HCEC 1CT (cell line): ENCODE measurements around the gene NF2.

Experiments used
- DNase-seq: peaks from one replicate; pipeline ENCODE4 v3.0.0-alpha.2; 2017

NF2 gene

GRCh38 chr22:29703569-29704195, 100.2 kb downstream of the NF2 start:
- no peak for DNase-seq

GRCh38 chr22:29704528-29705285, 101.3 kb downstream of the NF2 start:
- DNase-seq: peak; percentile 41

DNA sequence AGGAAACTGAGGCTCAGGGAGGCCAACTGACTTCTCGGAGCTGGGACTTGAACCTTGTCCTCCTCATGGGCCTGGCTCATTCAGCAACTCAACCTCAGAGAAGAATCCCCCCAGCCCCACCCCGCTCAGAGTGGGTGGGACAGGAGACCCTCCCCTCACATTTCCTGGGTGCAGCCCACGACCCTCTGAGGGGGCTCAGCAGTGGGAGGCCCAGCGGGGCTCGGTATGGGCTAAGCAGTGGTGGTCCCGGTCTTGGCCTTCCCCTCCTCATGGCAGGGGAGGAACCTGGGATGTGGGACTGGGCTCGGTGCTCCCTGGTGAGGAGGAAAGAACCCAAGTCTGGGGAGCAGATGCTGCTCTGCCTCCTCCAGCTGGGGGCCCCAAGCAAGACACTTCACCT, 102.2 kb downstream of the NF2 start:
- DNase-seq: no peak

- DNase-seq: no peak
Measured at GRCh38 chr22:29706486-29706885, 103.1 kb downstream of the NF2 start.

DNA sequence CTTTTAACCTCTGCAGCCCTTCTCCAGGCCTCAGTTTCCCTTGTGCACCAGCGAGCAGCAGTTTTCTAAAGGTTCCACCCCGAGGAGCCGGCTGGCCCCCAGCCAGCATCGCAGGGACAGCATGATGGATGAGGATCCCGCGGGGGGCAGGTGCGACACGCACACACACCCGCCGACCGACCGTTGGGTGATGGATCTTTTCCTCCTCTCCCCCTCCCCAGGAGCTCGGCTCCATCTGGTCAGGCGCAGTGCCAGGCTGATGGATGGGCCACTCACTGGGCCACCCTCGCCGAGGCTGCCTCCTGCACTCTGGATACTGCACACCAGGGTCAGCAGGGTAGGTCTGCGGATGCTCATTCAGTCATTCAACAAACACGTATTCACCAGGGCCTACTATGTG, 103.6 kb downstream of the NF2 start:
- DNase-seq: no peak

- DNase-seq: no peak
Measured at GRCh38 chr22:29707471-29707870, 104.0 kb downstream of the NF2 start.

DNA sequence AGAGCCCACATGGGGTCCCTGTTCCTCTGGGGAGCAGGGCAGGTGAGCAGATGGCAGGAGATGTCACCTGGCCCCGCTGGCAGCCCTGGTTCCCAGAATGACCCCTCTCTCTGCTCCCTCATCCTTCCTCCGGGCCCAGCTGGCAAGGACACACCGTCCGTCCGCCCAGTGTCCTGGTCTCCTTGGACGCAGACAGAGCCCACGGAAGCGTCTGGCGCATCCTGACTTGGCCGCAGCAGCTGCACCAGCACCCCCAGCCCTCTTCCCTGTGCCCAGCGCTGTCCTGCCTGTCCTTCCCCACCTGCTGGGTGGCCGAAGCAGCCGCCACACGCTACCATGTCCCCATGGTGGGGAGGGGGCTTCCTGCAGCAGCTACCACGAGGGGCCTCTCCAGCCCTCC, 106.8 kb downstream of the NF2 start:
- DNase-seq: no peak

- DNase-seq: no peak
Measured at GRCh38 chr22:29710922-29711593, 107.6 kb downstream of the NF2 start.

DNA sequence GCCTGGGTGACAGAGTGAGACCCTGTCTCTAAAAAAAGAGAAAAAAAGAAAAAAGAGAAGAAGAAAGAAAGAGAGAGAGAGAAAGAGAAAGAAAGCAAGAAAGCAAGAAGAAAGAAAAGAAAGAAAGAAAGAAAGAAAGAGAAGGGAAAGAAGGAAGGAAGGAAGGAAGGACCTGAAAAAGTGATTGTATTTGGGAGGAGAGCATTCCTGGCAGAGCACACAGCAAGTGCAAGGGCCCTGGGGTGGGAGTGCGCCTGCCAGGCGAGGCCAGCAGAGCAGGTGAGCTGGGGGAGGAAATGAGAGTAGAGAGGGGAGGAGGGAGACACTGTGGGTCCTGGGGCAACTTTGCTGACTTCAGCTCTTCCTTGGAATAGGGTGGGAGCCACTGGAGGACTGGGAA, 108.7 kb downstream of the NF2 start:
- peak; percentile 0 for DNase-seq

DNA sequence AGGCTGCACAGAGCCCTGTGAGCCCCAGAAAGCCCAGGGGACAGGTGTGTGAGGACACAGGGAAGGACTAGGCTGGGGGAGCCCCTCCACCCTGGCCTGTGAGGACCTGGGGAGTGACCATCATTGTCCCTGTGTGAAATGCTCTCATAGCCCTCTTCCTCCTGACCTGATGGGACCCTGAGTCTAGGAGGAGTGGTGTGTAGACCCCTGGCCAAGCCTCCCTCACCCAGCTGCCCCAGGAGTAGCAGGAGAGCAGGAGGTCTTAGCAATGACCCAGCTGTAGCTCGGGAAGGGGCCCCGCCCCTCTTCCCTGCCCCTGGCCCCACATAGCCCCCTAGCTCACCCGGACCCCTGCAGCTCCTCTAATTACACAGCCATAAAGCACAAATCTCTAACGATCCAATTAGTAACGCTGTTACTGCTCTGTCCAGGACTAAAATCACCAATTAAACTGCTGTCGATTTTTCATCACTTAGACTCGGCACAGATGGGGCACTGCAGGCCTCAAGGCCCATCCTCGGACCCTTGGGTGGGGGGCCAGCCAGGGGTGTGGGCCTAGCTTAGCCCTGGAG, 109.8 kb downstream of the NF2 start:
- no peak for DNase-seq

GRCh38 chr22:29715240-29715639, 111.8 kb downstream of the NF2 start:
- DNase-seq: no peak

DNA sequence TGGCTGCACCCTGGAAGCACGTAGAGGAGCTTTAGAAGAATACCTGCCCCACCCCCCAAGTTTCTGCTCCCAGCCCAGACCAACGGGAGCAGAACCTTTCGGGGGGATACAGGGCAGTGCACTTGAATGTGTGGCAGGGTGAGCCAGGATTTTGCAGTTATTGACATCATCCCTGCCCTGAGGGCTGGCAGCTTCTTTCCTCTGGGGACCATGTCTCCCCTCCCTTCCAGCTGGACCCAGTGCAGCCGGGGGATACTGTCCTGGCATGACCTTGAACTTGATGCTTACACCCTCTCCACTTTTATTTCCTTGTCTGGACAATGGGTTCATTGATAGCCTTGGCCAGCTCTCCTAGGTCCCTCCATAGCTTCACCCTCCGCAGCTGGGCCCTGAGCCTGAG, 112.3 kb downstream of the NF2 start:
- DNase-seq: no peak

- DNase-seq: peak; percentile 58
Measured at GRCh38 chr22:29716814-29717545, 113.5 kb downstream of the NF2 start.

DNA sequence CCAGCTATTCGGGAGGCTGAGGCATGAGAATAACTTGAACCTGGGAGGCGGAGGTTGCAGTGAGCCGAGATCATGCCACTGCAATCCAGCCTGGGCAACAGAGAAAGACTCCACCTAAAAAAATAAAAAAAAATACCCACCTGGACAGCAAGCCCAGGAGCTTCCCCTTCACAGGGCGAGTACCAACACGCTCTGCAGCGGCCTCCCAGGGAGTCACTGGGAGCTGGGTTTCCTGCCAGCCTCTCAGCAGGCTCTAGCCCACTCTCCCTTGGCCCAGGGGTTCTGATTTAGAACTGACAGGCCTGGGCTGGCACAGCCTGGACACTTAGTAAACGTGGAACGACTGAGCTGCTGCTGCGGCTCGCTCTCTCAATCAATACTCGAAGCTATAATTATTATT, 114.4 kb downstream of the NF2 start:
- DNase-seq: no peak

GRCh38 chr22:29718949-29719898, 115.8 kb downstream of the NF2 start:
- DNase-seq: no peak

- DNase-seq: no peak
Measured at GRCh38 chr22:29719899-29720645, 116.6 kb downstream of the NF2 start, which contains the start of gene CABP7. Gene CABP7, plus strand, starts transcription at chr22:29720003. Its CDS starts 422 bp downstream, at chr22:29720425.

- DNase-seq: no peak
Measured at GRCh38 chr22:29720811-29721323, 117.4 kb downstream of the NF2 start.

GRCh38 chr22:29722151-29722550, 118.7 kb downstream of the NF2 start:
- no peak for DNase-seq

DNA sequence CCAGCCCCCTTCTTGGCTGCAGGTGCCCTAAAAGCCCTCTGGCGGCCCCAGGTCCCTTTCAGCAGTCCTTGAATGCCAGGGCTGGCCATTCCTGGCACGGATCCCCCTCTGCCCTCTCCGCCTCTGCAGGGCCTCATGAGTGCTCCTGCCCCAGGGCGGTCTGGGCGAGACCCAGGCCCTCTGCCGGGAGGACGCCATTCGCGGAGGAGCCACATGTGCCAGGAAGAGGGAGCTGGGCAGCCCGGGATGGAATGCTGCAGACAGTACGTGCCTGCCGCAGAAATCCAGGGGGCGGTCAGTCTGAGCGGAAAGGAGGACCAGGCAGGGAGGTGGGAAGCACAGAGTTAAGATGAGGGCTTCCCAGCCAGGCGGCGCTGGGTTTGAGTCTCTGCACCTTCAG, 119.2 kb downstream of the NF2 start:
- DNase-seq: no peak

- DNase-seq: no peak
Measured at GRCh38 chr22:29723766-29724165, 120.3 kb downstream of the NF2 start.

- DNase-seq: no peak
Measured at GRCh38 chr22:29724843-29725242, 121.4 kb downstream of the NF2 start.
